ENCODE measurements around the gene SETBP1.

The SETBP1 gene

DNA sequence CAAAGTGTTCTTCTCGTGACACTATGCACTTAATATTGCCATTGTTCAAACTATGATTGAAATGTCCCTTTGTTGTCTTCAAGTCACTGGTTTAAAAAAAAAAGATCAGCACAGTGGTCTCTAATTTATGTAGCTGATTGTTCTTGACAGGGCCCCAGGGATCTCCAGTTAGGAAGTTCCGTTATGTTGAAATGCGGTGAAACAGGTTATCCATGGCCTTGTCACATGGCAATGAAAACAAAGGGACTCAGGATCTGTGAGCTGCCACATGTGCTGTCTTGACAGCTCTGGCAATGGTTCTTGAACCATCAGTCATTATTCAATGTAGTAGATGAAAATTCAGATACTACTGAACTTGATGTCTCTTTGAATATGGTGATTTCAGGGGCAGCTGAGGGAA, 147.4 kb downstream of the SETBP1 start:
- Histone ChIP-seq H3K27me3 (ENCODE audit: insufficient read depth, low read length) (no peaks in the 10 kb centered on the region), H3K27ac (ENCODE audit: low read length) (no peak overlapping the region), H3K9ac (ENCODE audit: low read depth, low read length) (no peak overlapping the region), H3K4me1 (ENCODE audit: insufficient read depth, low read length) (peaks cover 7% of the 10 kb centered on the region; the same call in 1 of the 2 replicates), H3K4me3 (ENCODE audit: low read length) (no peak overlapping the region), H3K36me3 (ENCODE audit: insufficient read depth, low read depth, low read length) (no peaks in the 10 kb centered on the region), H3K9me3 (ENCODE audit: insufficient read depth, low read depth, low read length) (no peaks in the 10 kb centered on the region)

DNA sequence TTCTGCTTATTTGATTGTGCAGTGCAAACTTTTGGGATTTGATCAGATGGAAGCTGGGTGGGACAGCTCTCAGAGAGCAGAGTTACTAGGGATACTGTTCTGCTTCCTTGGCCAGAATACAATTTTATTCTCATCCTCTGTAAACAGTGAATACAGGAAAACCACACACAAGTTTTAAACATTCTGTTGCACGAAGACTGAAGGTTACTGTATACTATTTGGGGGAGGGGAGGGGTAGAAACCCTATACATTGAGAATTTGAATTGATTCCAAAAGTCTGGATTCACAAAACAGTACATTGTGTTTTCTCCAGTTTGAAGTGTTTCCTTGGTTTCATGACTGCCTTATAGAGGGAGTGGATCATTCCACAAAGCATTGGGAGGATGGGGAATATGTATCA, 149.9 kb downstream of the SETBP1 start:
- no peak overlapping the region for H3K9ac ChIP-seq (ENCODE audit: low read depth, low read length)
- no peak overlapping the region for H3K4me3 ChIP-seq (ENCODE audit: low read length)
- H3K27ac ChIP-seq (ENCODE audit: low read length): no peak overlapping the region
- H3K4me1 ChIP-seq (ENCODE audit: insufficient read depth, low read length): peaks cover 15% of the 10 kb centered on the region
- no peaks in the 10 kb centered on the region for H3K27me3 ChIP-seq (ENCODE audit: insufficient read depth, low read length)
- H3K36me3 ChIP-seq (ENCODE audit: insufficient read depth, low read depth, low read length): no peaks in the 10 kb centered on the region
- no peaks in the 10 kb centered on the region for H3K9me3 ChIP-seq (ENCODE audit: insufficient read depth, low read depth, low read length)

DNA sequence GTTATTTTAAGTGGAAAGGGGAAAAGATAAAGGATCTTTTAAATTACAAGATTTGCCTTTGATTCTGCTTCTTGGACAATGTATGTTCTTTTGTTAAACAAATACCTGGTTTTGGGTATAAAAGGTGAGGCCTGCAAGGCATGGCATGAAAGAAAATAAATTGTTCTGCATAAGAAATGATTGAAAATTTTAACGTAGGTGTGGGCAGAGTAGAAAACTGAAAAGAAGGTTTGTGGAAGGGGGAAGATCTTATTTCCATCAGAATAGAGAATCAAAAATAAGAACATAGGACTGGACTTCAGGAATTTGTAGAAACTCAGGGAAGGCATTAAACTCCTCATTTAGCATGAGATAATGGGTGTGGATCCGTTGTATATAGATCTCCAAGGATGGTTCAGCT, 153.1 kb downstream of the SETBP1 start:
- Histone ChIP-seq H3K9me3 (ENCODE audit: insufficient read depth, low read depth, low read length) (no peaks in the 10 kb centered on the region), H3K36me3 (ENCODE audit: insufficient read depth, low read depth, low read length) (no peaks in the 10 kb centered on the region), H3K9ac (ENCODE audit: low read depth, low read length) (no peak overlapping the region), H3K27me3 (ENCODE audit: insufficient read depth, low read length) (no peaks in the 10 kb centered on the region), H3K27ac (ENCODE audit: low read length) (no peak overlapping the region), H3K4me1 (ENCODE audit: insufficient read depth, low read length) (peaks cover 17% of the 10 kb centered on the region), H3K4me3 (ENCODE audit: low read length) (no peak overlapping the region)

DNA sequence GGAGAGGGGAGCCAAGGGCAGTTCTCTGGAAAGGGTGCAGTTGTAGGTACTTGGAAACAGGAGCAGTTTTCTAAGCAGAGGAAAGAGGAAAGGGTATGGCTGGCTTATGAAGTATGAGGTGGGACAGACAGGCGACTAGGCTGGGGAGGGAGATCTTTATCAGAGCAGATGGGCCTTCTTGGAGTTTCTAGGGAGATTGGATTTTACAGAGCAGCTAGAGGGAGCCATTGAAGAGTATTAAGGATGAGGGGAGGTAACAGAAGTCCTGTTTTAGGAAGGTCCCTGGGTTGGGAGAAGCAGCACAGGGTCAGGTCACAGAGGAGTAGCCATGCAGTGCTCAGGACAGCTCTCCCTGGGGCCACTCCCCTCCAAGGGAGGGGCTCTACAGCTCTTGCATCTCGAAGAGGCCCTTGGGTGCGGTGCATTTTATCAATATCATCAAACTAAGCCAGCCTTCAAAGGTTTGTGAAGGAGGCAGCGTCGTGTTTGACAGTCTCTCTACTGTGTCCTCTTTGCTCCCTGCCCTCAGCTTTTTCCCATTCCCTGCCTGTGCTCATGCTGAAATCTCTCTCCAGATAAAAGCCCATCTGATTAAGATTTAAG, 154.3 kb downstream of the SETBP1 start:
- H3K36me3 ChIP-seq (ENCODE audit: insufficient read depth, low read depth, low read length): no peaks in the 10 kb centered on the region
- H3K27me3 ChIP-seq (ENCODE audit: insufficient read depth, low read length): no peaks in the 10 kb centered on the region
- H3K27ac ChIP-seq (ENCODE audit: low read length): no peak overlapping the region
- H3K9me3 ChIP-seq (ENCODE audit: insufficient read depth, low read depth, low read length): no peaks in the 10 kb centered on the region
- no peak overlapping the region for H3K9ac ChIP-seq (ENCODE audit: low read depth, low read length)
- no peak overlapping the region for H3K4me3 ChIP-seq (ENCODE audit: low read length)
- H3K4me1 ChIP-seq (ENCODE audit: insufficient read depth, low read length): peaks cover 26% of the 10 kb centered on the region

DNA sequence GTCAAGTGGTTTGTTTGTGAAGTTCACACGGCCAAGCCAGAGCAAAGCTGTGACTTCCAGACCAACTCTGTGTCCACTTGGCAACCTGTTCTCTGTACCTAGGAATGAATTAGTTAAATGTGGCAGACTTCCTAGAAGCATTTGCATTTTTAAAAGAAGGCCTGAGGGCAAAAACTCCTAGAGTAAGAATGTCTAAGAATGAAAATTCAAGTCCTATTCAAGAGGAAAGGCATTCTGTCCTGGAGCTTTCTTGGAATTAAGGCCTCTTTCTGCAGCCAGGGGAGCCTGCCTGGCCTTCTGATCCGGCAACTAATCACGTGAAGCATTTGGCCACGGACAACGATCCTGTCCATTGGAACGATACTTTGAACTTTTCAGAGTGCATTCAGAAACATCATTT, 155.0 kb downstream of the SETBP1 start:
- Histone ChIP-seq H3K9me3 (ENCODE audit: insufficient read depth, low read depth, low read length) (no peaks in the 10 kb centered on the region), H3K27ac (ENCODE audit: low read length) (no peak overlapping the region), H3K9ac (ENCODE audit: low read depth, low read length) (no peak overlapping the region), H3K36me3 (ENCODE audit: insufficient read depth, low read depth, low read length) (no peaks in the 10 kb centered on the region), H3K4me1 (ENCODE audit: insufficient read depth, low read length) (peaks cover 26% of the 10 kb centered on the region), H3K4me3 (ENCODE audit: low read length) (no peak overlapping the region), H3K27me3 (ENCODE audit: insufficient read depth, low read length) (no peaks in the 10 kb centered on the region)

DNA sequence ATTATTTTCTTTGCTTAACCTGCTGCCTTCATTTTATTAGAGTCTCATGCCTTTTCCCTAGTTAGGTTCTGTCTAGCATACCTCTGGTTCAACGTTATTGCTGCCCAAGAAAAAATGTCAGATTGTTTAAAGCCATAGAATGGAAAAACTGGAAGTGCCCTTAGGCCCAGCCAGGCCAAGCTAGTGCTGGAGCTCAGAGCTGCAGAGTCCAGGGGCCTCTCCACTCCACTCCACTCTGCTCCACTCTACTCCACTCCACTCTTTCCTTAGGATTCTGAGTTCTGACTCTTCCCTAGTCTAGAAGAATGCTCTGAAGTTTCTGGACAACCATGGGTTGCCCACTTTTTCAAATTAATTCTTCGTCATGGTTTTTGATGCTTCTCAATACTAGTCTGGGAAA, 155.6 kb downstream of the SETBP1 start:
- H3K4me3 ChIP-seq (ENCODE audit: low read length): no peak overlapping the region
- H3K9me3 ChIP-seq (ENCODE audit: insufficient read depth, low read depth, low read length): no peaks in the 10 kb centered on the region
- H3K9ac ChIP-seq (ENCODE audit: low read depth, low read length): no peak overlapping the region
- H3K27me3 ChIP-seq (ENCODE audit: insufficient read depth, low read length): no peaks in the 10 kb centered on the region
- no peak overlapping the region for H3K27ac ChIP-seq (ENCODE audit: low read length)
- peaks cover 26% of the 10 kb centered on the region for H3K4me1 ChIP-seq (ENCODE audit: insufficient read depth, low read length)
- no peaks in the 10 kb centered on the region for H3K36me3 ChIP-seq (ENCODE audit: insufficient read depth, low read depth, low read length)

DNA sequence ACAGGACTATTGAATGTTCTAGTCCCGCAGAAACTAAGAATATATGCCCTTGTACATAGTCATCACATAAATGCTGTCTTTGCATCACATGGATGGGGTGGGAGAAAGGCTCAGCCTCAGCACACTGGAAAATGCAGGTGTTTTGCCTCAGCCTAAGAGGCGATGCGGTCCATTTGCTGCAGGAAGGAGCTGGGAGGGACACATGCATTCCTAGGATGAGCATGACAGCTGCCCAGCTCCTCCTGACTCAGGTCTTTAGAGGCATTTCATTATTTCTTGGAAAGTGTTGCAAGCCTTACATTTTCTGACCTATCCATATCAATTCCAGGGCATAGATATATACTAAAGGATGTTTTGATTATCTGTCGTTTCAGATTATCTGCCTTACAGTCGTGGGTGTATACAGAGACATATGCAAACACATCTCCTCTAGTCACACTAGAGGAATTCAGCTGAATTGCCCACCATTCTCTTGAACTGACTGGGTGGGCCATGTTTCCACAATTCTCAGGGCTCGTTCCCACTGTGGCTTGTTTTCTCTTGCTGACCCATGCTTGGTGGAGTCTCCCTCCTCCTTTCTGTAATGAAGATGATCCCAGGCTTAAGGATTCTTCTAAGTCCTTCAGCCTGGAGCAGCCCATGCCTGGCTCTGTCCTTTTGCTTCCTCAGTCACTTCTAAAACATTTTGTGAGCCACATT, 156.9 kb downstream of the SETBP1 start:
- no peak overlapping the region for H3K27ac ChIP-seq (ENCODE audit: low read length)
- no peaks in the 10 kb centered on the region for H3K27me3 ChIP-seq (ENCODE audit: insufficient read depth, low read length)
- H3K4me3 ChIP-seq (ENCODE audit: low read length): no peak overlapping the region
- H3K36me3 ChIP-seq (ENCODE audit: insufficient read depth, low read depth, low read length): no peaks in the 10 kb centered on the region
- no peaks in the 10 kb centered on the region for H3K9me3 ChIP-seq (ENCODE audit: insufficient read depth, low read depth, low read length)
- H3K4me1 ChIP-seq (ENCODE audit: insufficient read depth, low read length): peaks cover 26% of the 10 kb centered on the region
- no peak overlapping the region for H3K9ac ChIP-seq (ENCODE audit: low read depth, low read length)

DNA sequence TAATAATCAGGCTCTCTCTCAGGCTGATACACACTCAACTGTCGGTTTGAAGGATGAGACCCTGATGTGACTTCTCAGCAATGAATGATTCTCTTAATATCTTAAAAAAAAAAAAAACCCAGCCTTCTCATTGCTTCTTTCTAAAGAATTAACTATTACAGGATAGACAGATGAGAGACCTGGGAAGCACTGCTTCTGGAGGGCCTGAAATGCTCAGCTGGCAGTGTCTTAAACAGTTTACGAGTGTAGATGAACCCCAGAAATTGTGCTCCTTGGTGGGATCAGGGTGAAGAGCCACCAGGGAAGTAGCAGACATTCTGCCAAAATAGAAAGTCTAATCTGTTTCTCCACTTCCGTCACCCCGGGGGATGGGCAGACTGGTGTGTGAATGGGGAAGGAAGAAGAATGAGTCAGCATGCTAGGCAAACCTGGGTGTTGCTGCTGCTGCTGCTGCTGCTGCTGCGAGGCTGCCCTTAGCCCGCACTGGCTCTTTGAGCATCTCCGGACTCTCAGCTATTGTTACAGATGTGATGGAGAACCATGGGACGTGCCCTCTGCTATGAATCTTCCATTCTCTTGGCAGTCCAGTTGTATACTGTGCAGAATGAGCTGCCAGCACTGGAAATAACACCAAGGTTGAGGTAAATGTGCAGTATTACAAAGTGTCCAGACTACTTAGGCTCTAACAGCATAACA, 158.4 kb downstream of the SETBP1 start:
- Histone ChIP-seq H3K4me3 (ENCODE audit: low read length) (no peak overlapping the region), H3K27ac (ENCODE audit: low read length) (no peak overlapping the region), H3K27me3 (ENCODE audit: insufficient read depth, low read length) (no peaks in the 10 kb centered on the region), H3K9ac (ENCODE audit: low read depth, low read length) (no peak overlapping the region; the same call in 1 of the 2 replicates), H3K9me3 (ENCODE audit: insufficient read depth, low read depth, low read length) (no peaks in the 10 kb centered on the region), H3K4me1 (ENCODE audit: insufficient read depth, low read length) (peaks cover 20% of the 10 kb centered on the region), H3K36me3 (ENCODE audit: insufficient read depth, low read depth, low read length) (no peaks in the 10 kb centered on the region)

DNA sequence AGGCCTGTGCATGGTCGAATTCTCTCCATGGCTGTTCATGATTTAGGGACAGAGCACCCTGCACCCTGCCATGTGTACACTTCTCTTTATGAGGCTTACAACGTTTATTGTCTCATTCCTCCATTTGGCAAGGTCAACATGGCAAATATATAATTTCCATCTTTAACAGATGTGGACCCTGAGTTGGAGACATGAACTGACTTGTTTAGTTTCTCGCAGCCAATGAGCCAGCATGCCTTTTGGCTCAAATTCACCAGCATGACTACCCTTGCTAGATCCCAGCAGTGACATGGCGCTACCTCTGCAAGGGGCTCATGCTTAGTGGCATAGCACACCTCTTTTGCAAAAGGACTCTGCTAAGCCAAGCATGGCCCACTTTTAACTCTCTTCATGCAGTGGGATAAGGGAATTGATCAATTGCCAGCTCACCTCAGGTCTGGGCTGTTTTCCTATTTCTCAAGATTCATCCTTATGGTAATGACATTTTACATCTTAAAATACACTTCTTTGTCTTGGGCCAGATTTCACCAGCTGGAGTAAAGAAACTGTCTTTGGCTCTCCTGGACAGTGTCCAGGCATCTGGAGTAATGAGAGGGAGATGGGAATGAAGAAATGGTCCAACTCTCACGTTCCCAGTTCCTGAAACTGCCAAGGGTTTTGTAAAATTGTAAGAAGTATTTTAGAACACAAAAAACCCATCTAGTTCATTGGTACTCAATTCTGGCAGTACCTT, 159.5 kb downstream of the SETBP1 start:
- Histone ChIP-seq H3K36me3 (ENCODE audit: insufficient read depth, low read depth, low read length) (no peaks in the 10 kb centered on the region), H3K9me3 (ENCODE audit: insufficient read depth, low read depth, low read length) (no peaks in the 10 kb centered on the region), H3K4me1 (ENCODE audit: insufficient read depth, low read length) (peaks cover 20% of the 10 kb centered on the region), H3K9ac (ENCODE audit: low read depth, low read length) (no peak overlapping the region), H3K27ac (ENCODE audit: low read length) (no peak overlapping the region), H3K27me3 (ENCODE audit: insufficient read depth, low read length) (no peaks in the 10 kb centered on the region), H3K4me3 (ENCODE audit: low read length) (no peak overlapping the region)

DNA sequence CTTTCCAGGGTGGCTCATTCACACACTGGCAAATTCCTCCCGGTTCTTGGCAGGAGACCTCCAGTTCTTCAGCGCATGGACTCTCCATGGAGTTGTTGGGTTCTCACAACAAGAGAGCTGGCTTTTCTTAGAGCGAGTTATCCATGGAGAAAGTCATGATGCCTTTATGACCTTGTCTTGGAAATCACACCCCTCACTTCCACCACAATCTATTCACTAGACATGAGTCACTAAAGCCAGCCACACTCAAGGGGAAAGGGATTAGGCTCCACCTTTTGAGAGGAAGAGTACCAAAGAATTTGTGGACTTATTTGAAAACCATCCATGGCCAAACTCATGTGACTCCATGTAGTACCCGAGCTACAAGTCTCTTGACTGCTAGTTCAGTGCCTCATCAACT, 160.5 kb downstream of the SETBP1 start:
- H3K4me3 ChIP-seq (ENCODE audit: low read length): no peak overlapping the region
- H3K27ac ChIP-seq (ENCODE audit: low read length): no peak overlapping the region
- H3K27me3 ChIP-seq (ENCODE audit: insufficient read depth, low read length): no peaks in the 10 kb centered on the region
- H3K9ac ChIP-seq (ENCODE audit: low read depth, low read length): no peak overlapping the region
- H3K36me3 ChIP-seq (ENCODE audit: insufficient read depth, low read depth, low read length): no peaks in the 10 kb centered on the region
- H3K4me1 ChIP-seq (ENCODE audit: insufficient read depth, low read length): peaks cover 15% of the 10 kb centered on the region
- H3K9me3 ChIP-seq (ENCODE audit: insufficient read depth, low read depth, low read length): no peaks in the 10 kb centered on the region

DNA sequence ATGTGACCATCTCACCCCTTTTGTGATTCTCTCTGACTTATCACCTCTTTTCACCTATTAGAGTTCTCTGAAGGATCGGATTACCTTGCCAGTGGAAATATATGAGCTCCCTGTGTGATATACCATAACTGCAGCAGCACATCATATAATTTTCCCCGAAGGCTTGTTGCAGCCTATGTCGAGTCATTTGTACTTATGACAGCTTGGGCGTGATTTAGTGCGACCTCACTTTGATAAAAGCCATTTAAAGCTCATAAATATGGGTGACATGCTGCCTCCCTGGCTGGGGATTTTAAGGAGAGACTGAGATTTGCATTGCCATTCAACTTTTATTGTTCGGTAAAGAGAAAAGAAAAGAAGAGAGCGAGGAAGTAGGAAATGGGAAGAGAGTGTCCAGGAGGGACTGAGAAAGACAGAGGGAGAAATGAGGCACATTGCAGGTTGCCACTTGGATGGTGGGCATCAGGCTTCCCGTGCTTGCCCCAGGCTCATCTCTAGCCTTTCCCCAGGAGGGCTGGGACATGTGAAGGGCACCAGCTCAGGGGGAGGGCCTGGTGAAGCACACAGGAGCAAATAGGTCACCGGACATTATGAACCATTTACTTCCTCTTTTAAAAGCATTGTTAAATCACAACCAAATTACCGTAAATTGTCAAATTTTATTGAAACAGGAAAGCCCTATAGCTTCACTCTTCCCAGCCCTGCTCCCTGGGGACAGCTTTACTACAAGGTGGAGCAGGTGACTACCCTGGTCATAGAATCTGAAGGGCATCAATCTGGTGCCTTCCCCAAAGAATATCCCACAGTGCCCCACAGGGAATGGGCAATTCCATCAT, 161.3 kb downstream of the SETBP1 start:
- Histone ChIP-seq H3K9ac (ENCODE audit: low read depth, low read length) (no peak overlapping the region), H3K27ac (ENCODE audit: low read length) (no peak overlapping the region), H3K36me3 (ENCODE audit: insufficient read depth, low read depth, low read length) (no peaks in the 10 kb centered on the region), H3K4me3 (ENCODE audit: low read length) (no peak overlapping the region), H3K27me3 (ENCODE audit: insufficient read depth, low read length) (no peaks in the 10 kb centered on the region), H3K9me3 (ENCODE audit: insufficient read depth, low read depth, low read length) (no peaks in the 10 kb centered on the region), H3K4me1 (ENCODE audit: insufficient read depth, low read length) (peaks cover 15% of the 10 kb centered on the region)
